ENCODE data around the gene XRCC6.
"Not testable (repeated sequence)": the region's sequence is repeated elsewhere in the genome, so short reads cannot be mapped to it uniquely, and the experiment has no call there.

XRCC6 gene

DNA sequence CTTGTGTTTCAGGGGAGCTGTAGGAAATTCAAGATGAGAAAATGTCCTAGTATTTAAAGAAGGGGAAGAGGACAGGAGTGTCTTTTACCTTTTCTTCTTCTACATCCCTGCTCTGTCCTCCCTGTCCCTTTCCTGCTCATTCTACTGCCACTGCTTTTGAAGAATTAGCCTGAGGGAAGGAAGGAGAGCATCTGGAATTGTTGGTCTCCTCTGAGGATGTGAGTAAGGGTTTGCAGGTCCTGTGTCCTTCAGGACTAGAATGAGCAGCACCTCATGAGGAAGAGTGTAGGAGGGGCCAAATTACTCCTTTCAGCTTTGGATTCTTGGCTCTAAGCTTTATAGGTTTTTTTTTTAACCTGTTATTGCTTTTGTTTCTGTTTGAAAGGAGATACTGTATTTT is 43.4 kb downstream of the XRCC6 start:
- TF ChIP-seq, protein P1, sequence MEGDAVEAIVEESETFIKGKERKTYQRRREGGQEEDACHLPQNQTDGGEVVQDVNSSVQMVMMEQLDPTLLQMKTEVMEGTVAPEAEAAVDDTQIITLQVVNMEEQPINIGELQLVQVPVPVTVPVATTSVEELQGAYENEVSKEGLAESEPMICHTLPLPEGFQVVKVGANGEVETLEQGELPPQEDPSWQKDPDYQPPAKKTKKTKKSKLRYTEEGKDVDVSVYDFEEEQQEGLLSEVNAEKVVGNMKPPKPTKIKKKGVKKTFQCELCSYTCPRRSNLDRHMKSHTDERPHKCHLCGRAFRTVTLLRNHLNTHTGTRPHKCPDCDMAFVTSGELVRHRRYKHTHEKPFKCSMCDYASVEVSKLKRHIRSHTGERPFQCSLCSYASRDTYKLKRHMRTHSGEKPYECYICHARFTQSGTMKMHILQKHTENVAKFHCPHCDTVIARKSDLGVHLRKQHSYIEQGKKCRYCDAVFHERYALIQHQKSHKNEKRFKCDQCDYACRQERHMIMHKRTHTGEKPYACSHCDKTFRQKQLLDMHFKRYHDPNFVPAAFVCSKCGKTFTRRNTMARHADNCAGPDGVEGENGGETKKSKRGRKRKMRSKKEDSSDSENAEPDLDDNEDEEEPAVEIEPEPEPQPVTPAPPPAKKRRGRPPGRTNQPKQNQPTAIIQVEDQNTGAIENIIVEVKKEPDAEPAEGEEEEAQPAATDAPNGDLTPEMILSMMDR (IDR thresholded peaks at IDR 0.05; ENCODE audit: insufficient read depth, low read length, poor library complexity, severe bottlenecking), result no peak
- peaks cover 14% of the 10 kb centered on the region for H3K36me3 ChIP-seq (ENCODE audit: control insufficient read depth, insufficient read depth, low read length)
- DNase-seq (ENCODE audit: extremely low read depth, insufficient read length), result no peak

GRCh38 chr22:41664951-41665350 is 43.9 kb downstream of the XRCC6 start:
- H3K36me3 ChIP-seq (ENCODE audit: control insufficient read depth, insufficient read depth, low read length), result peaks cover 13% of the 10 kb centered on the region
- H3K27me3 ChIP-seq (replicated peaks; ENCODE audit: control insufficient read depth, insufficient read depth, low read length), result no peaks in the 10 kb centered on the region
- no peak overlapping the region for H3K4me3 ChIP-seq (replicated peaks; ENCODE audit: low read depth, low read length)
- TF ChIP-seq, protein P1 (IDR thresholded peaks at IDR 0.05; ENCODE audit: insufficient read depth, low read length, poor library complexity, severe bottlenecking), result no peak
- DNase-seq (ENCODE audit: extremely low read depth, insufficient read length), result no peak

More for the DNA sequence above, 43.4 kb downstream of the XRCC6 start:
- Histone ChIP-seq H3K27me3 (replicated peaks; ENCODE audit: control insufficient read depth, insufficient read depth, low read length) (no peaks in the 10 kb centered on the region), H3K4me3 (replicated peaks; ENCODE audit: low read depth, low read length) (no peak overlapping the region)

DNA sequence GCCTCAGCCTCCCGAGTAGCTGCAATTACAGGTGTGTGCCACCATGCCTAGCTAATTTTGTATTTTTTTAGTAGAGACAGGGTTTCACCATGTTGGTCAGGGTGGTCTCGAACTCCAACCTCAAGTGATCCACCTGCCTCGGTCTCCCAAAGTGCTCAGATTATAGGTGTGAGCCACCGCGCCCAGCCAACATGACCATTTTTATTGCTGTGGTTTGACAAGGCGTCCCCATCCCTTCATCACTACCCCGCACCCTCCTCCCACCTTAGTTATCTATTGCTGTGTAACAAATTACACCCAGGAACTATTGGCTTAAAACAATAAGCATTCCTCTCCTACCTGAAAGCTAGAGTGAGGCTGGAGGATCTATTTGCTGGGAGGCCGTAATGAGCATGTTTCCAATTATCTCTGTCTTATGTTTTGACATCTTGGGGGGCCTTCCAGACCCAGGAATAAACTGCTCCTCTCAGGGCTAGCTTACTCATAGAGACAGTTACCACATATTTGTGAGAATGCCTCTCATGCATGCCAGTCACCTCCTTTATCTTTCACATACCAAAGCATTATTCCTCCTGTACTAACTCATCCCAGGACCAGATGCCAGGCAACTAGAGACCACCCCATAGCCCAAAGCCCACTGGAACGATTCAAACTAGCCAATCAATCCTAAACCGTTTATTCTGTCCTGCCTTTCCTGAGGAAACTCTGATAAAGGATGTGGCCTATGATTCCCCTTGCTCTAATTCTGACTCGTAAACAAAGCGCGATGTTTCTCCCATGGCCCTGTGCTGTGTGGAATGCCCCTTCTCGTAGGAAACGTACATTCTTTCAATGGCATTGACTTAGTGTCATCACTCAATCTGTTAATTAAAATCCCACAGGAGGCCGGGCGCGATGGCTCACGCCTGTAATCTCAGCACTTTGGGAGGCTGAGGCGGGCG is 48.1 kb downstream of the XRCC6 start:
- no peak for DNase-seq (ENCODE audit: extremely low read depth, insufficient read length)
- peaks cover 5% of the 10 kb centered on the region for H3K36me3 ChIP-seq (ENCODE audit: control insufficient read depth, insufficient read depth, low read length)
- H3K27me3 ChIP-seq (replicated peaks; ENCODE audit: control insufficient read depth, insufficient read depth, low read length), result no peaks in the 10 kb centered on the region
- TF ChIP-seq, protein P1 (IDR thresholded peaks at IDR 0.05; ENCODE audit: insufficient read depth, low read length, poor library complexity, severe bottlenecking), result no peak
- no peak overlapping the region for H3K4me3 ChIP-seq (replicated peaks; ENCODE audit: low read depth, low read length)

DNA sequence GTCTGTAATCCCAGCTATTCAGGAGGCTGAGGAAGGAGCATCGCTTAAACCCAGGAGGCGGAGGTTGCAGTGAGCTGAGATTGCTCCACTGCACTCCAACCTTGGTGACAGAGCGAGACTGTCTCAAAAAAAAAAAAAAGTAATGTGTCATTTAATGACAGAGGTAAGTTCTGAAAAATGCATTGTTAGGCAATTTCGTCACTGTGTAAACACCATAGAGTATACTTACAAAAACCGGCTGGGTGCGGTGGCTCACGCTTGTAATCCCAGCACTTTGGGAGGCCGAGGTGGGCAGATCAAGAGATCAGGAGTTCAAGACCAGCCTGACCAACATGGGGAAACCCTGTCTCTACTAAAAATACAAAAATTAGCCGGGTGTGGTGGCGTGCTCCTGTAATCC is 51.0 kb downstream of the XRCC6 start:
- H3K36me3 ChIP-seq (ENCODE audit: control insufficient read depth, insufficient read depth, low read length), result peaks cover 13% of the 10 kb centered on the region
- not testable (repeated sequence) for DNase-seq (ENCODE audit: extremely low read depth, insufficient read length); H3K4me3 ChIP-seq (replicated peaks; ENCODE audit: low read depth, low read length); H3K27me3 ChIP-seq (replicated peaks; ENCODE audit: control insufficient read depth, insufficient read depth, low read length)

DNA sequence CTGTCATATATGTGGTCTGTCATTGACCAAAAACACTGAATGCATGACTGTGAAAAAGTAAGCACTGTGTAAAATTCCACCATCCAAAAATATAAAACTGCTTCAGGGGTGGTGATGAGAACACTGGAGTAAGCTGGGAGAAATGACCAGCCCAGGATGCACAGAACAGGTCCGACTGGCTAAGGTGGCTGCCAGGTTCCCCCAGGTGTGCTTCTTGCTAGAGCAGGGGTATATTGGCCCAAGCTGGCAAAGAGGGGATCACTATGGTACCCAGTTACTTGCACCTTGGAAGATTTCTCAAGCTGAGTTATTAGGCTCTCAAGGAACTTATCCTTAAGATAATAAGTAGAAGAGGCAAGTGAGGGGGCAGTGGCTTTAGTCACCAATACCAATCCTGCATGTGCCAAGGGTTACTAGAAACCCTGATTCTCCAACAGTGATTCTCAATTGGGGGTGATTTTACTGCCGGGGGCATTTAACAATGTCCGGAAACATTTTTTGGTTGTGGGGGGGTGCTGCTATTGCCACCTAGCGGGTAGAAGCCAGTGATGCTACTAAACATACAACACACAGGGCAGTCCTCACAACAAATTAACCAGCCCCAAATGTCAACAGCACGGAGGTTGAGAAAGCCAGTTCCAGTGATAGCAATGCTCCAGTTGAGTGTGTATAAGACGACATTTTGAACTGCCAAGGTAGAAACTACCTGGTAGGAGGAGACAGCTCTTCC is 51.9 kb downstream of the XRCC6 start:
- TF ChIP-seq, protein P1 (IDR thresholded peaks at IDR 0.05; ENCODE audit: insufficient read depth, low read length, poor library complexity, severe bottlenecking), result peak; percentile 79
- no peak for DNase-seq (ENCODE audit: extremely low read depth, insufficient read length)
- Histone ChIP-seq H3K27me3 (replicated peaks; ENCODE audit: control insufficient read depth, insufficient read depth, low read length) (no peaks in the 10 kb centered on the region), H3K4me3 (replicated peaks; ENCODE audit: low read depth, low read length) (no peak overlapping the region), H3K36me3 (ENCODE audit: control insufficient read depth, insufficient read depth, low read length) (peaks cover 14% of the 10 kb centered on the region)

GRCh38 chr22:41674846-41675340 is 53.8 kb downstream of the XRCC6 start:
- H3K4me3 ChIP-seq (replicated peaks; ENCODE audit: low read depth, low read length), result no peak overlapping the region
- TF ChIP-seq, protein P1 (IDR thresholded peaks at IDR 0.05; ENCODE audit: insufficient read depth, low read length, poor library complexity, severe bottlenecking), result no peak

More at GRCh38 chr22:41674846-41675340, 53.8 kb downstream of the XRCC6 start:
- Histone ChIP-seq H3K27me3 (replicated peaks; ENCODE audit: control insufficient read depth, insufficient read depth, low read length) (no peaks in the 10 kb centered on the region), H3K36me3 (ENCODE audit: control insufficient read depth, insufficient read depth, low read length) (peaks cover 22% of the 10 kb centered on the region)
- DNase-seq (ENCODE audit: extremely low read depth, insufficient read length), result no peak
